NCI-H1105 (cell line): ENCODE measurements around the gene WDR17.

Experiments used
- DNase-seq: peaks from one replicate; lab custom pipeline; 2025; lab: John Stamatoyannopoulos, UW

Gene WDR17

DNA sequence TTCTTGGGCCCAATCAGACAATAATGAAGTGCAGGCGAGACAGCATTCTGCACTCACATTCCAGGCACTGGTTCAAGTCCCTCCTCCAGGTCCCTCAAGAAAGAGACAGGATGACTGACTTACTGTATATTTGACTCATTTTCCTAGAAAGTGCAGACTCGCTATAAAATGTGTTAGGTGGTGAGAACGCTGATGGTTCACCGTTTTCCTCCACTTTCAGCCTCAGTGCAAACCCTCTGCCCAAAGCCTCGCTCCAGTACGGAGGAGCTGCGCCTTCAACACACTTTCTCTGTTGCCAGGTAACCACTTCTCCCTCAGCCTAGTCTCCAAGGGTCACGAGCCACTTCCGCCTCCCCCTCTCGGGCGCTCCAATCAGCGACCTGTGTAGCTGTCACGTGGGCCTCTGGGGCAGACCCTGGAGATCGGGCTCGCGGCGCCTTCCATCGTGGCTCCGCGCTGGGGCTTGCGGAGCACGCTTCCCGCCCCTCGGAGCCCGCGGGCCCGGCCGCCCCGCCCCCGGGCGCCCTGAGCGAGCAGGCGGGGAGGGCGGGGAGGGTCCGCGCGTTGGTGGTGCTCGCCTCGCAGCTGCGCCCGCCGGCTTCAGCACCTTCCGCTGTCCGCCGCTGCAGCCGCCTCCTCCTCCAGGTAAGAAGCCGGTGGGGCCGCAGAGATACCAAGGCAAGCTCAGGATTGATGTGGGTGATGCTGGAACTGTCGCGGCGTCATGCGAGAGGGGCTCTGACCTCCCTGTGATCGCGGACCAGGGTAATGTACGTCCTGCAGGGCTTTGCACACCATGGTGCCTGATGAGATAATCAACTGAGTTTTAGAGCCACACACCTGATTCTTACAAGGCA, at the start of gene WDR17:
TSS of gene WDR17 (plus strand) at position 407 of the 857 bp plus-strand sequence. CDS start 45,740 bp downstream, outside the sequence.
- DNase-seq, result peak; percentile 92

DNA sequence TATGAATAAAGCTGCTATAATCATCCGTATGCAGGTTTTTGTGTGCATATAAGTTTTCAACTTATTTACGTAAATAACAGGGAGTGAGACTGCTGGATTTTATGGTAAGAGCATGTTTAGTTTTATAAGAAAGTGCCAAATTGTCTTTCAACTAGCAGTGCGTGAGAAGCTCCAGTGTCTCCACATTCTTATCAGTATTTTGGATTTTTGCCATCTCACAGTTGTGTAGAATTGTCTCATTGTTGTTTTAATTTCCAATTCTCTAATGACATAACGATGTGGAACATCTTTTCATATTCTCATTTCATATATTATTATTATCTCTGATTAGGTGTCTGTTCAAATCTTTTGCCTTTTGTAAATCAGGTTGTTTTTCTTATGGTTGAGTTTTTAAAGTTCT, 49.0 kb upstream of the WDR17 start:
- DNase-seq, result no peak

DNA sequence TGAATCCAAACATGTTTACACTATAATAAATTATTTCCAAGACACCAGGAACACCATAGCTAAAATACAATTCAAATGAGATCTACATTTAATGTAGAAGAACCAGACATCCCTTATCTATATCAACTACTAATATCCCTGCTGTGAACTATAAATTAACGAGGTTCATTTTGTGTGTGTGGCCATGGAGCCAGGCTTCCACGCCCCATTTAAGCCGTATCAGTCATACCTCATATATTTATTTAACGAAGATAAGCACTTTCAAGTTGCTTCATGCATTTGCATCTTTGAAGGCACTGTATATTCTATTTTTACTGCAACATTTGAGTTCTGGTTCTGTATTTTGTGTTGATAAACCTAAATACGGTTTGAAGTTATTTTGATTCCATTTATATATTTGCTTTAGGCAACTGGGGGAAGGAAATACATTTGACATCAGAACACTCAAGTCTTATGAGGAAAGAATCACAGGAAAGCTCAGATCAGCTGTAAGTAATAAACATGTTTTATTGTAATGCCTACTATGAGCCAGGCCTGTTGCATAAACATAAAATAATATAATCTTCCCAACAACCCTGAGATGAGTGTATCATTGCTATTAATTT, 45.1 kb upstream of the WDR17 start:
- DNase-seq, result no peak

DNA sequence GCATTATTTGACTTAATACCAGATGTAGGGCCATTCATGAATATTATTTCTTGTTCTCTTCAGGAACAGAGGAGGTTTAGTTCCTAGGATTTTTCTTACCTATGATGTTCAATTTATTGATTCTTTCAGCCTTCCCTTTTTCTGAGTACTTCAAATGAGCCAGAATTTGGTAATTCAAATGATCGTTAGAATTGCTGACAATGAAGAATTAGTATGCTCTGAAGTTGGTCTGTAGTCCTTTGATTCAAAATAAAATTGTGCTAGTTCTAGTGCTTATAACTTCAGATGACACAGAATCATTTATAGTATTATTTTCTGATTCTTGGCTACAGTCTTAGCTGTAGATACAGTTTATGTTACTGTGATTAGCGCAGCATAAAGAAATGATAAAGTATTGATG, 35.2 kb upstream of the WDR17 start:
- DNase-seq, result no peak

GRCh38 chr4:176031922-176032321, 33.7 kb upstream of the WDR17 start:
- no peak for DNase-seq

DNA sequence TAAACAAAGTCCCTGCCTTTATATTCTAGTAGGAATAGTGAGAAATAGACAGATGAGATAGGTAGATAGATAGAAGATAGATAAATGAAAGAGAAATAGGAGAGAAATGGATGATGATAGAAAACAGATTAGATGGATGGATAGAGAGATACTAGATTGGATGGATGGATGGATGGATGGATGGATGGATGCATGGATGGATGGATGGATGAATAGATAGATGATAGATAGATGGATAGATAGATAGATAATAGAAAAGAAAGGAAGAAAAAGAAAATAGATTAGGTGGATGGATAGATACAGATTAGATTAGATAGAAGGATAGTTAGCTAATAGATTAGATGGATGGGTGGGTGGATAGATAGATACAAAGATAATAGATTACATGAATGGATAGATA, 33.2 kb upstream of the WDR17 start:
- no peak for DNase-seq

DNA sequence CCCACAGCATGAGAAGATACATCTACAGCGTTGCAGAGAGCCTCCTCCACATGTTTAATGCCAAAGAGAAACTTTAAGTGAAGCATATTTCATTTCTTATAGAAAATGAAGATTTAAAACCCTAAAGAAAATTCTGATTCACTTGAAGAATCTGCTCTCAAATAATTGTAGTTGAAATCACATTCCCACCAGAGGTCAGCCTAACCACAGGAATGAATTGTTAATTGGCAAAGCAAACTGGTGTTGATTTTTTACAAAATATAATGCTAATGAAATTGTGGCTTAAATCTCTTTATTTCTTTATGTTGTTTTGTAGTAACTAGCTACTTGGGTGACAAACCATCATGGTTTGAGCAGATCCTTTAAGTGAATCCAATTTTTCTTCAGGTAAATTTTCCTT, 31.1 kb upstream of the WDR17 start:
- no peak for DNase-seq

- DNase-seq, result no peak
Measured at GRCh38 chr4:176034936-176035335, 30.7 kb upstream of the WDR17 start.

DNA sequence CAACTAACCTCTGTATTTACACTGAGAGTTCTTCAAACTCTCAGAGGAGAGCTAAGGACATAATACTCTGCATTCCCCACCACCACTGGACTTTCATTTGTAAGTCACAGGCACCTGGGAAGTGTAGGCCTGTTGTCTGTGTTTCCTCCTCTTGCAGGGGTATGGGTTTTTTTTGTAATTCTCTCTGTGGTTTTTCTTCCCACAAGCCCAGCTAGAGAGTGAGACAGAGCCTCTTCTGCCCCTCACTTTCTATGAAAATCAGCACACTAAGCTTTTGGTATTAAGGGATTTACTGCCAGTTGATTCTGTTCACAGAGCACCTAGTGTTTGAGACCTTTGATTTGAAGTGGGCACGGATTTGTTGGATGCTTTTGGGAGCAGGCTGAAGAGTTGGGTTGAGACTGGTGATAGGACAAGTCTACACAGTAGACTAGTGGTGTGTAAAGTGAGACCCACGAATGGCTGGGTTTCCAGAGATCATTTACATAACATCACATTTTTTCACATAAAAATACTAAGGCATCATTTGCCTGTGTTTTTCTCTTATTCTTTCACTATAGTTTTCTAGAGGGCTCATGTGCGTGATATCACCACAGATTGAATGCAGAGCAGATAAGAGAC, 28.9 kb upstream of the WDR17 start:
- no peak for DNase-seq

DNA sequence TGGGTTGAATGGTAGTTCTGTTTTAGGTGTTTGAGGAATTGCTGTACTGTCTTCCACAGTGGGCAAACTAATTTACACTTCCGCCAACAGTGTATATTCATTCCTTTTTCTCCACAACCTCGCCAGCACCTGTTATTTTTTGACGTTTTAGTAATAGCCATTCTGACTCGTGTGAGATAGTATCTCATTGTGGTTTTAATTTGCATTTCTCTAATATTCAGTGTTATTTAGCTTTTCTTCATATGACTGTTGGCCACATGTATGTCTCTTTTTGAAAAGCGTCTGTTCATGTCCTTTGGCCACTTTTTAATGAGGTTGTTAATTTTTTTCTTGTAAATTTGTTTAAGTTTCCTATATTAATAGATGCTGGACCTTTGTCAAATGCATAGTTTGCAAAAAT, 26.9 kb upstream of the WDR17 start:
- DNase-seq, result no peak

DNA sequence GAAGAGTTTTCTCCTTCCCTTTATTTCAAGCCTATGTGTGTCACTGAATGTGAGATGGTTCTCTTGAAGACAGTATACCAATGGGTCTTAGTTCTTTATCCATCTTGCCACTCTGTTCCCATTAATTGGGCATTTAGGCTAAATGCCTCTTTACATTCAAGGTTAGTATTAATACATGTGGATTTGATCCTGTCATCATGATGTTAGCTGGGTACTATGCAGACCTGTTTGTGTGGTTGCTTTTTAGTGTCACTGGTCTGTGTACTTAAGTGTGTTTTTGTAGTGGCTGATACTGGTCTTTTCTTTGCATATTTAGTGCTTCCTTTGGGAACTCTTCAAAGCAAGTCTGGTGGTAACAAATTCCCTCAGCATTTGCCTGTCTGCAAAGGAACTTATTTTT, 23.4 kb upstream of the WDR17 start:
- no peak for DNase-seq

- no peak for DNase-seq
Measured at GRCh38 chr4:176043838-176044588, 21.6 kb upstream of the WDR17 start.

GRCh38 chr4:176044589-176044951, 21.1 kb upstream of the WDR17 start:
- no peak for DNase-seq

DNA sequence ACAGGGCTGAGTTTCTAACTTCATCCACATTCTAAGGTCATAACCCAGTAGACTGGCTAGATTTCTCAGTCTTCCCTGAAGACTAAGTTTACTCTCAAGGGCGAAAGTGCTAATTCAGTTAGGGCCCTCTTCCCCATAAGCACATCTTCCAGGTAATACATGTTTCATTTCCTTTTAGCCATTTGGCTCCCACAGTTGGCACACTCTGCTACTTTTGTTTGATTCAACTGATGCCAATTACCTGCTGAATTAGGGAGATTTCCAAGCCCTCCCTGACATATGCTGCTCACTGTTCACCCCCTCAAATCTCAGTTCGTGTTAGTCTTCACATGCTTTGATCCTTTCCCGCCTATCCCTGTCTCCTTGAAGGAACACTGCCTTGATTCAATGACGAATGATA, 17.0 kb upstream of the WDR17 start:
- no peak for DNase-seq

DNA sequence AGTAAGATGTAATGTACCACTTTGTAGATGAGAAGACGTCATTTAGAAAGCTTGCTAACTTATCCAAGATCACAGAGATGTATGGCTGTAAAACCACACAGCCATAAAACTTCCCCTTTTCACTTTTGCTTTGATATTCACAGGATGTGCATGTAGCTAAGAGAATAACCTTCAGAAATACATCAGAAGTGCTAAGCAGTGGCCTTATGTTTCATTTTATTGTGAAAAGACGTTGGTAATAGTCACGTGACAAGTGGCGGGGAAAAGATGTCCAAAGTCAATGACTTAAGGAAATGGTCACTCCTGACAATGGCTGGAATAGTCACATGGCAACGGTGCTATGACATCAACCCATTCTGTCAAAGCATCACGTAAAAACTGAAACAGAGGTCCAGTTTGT, 12.9 kb upstream of the WDR17 start:
- DNase-seq, result no peak

DNA sequence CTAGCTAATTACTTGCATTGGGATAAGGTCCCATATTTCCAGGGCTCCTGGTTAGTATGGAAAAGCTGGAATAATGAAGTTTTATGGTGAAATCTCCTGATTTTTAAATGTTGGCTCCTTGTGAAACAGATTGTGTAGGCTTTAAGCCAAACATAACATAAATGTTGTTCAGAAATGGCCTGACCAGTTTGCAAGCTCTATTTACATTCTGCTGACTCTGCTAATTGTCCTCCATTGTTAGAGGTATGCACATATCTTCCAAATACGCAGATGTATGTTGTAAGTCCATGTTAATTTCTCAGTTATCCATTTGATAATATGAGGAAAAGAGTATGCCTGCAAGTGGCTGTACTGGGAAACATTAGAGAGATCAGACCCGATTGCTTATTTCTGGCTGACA, 11.9 kb upstream of the WDR17 start:
- no peak for DNase-seq

DNA sequence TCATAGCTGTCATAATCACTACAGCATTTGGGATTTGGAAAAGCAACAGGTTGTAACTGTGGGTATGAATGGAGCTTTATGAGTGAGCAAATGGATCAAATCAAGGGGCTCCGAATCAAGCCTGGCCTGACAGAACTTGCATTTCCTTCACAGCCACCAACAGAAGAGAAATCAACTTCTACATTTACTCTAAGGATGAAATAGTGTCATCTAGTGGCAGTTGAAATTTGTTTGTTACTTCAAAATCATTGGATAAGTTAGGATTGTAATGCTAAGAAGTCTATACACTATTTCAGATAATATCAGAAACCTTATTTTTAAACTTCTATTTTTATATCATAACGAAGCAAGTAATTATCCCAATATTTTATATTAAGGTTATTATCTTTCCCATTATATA, 10.7 kb upstream of the WDR17 start:
- DNase-seq, result no peak

DNA sequence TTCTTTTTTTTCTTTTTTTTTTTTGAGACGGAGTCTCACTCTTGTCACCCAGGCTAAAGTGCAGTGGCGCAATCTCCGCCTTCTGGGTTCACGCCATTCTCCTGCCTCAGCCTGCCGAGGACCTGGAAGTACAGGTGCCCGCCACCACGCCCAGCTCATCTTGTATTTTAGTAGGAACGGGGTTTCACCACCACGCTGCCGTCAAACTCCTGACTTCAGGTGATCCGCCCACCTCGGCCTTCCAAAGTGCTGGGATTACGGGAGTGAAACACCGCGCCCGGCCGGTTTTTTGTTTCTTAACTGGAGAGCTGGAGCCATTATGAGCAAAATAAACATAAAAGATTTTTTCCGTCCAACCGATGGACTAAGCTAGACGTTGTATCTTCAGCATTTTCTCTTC, 1.9 kb upstream of the WDR17 start:
- no peak for DNase-seq

GRCh38 chr4:176064539-176064938, 1.1 kb upstream of the WDR17 start:
- no peak for DNase-seq

GRCh38 chr4:176066757-176067156, 1.1 kb downstream of the WDR17 start:
- DNase-seq, result no peak

DNA sequence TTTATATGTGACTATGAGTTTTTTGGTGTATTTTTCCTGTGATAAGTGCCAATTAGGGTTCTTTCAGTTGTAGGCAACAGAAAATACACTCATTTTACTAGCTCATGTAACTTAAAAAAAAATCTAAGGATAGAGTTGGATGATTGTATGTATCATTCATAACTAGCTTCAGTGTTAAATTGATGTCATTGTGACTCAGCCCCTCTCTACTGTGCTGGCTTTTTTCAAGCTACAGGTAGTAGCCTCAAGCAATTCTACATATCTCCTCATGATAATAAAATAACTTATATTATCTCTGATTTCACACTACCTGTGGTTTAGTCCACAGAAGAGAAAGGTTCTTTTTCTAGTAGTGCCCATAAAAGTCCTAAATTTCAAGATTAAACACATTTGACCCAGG, 11.9 kb downstream of the WDR17 start:
- DNase-seq, result no peak

GRCh38 chr4:176084769-176085168, 19.1 kb downstream of the WDR17 start:
- DNase-seq, result no peak

- no peak for DNase-seq
Measured at GRCh38 chr4:176090115-176090514, 24.5 kb downstream of the WDR17 start.
